GM10266 (cell line): Measurements from ENCODE around the gene PDK2.

Experiments used
- DNase-seq: peaks from one replicate; pipeline ENCODE4 v3.0.0; 2012; ENCODE audit errors: extremely low spot score
- TF ChIP-seq, protein P1 (sequence below): IDR thresholded peaks from 2 replicates; pipeline ENCODE4 v1.5.1; 2012; ENCODE audit warnings: mild to moderate bottlenecking, low read depth; ENCODE audit not compliant: control insufficient read depth, insufficient read depth; ENCODE audit errors: missing control alignments

The PDK2 gene

DNA sequence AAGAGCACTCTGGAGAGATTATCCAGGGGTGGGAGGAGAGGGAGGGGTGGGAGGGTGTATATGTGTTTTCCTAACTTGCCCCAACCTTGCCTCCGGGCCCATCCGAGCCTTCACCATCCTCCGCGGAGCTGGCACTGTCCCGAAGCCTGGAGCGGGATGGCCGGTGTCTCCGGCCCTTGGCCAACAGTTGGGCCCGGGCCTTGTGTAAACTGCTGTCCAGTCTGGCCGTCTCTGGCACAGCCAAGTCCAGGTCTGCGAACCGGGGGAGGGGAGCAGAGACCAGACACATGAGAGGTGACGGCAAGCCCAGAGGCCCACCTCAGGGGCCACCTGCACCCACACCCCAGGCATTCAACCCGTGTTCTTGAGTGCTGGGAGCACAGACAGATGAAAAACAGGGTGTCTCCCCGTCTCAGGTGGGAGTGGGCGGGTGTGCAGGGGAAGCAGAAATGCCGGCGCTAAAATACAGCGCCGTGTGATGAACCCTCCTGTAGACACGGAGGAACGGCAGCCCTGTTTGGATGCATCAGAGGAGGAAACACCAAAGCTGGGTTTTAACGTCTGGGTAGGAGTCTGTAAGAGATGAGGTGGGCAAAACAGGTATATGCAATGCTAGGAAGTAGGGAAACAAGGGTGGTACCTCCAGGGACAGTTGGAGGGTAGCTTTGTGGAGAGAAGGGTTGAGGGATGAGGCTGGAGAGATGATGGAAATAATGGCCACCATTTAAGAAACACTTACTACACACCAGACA is 23.1 kb downstream of the PDK2 start:
- TF ChIP-seq, protein P1, sequence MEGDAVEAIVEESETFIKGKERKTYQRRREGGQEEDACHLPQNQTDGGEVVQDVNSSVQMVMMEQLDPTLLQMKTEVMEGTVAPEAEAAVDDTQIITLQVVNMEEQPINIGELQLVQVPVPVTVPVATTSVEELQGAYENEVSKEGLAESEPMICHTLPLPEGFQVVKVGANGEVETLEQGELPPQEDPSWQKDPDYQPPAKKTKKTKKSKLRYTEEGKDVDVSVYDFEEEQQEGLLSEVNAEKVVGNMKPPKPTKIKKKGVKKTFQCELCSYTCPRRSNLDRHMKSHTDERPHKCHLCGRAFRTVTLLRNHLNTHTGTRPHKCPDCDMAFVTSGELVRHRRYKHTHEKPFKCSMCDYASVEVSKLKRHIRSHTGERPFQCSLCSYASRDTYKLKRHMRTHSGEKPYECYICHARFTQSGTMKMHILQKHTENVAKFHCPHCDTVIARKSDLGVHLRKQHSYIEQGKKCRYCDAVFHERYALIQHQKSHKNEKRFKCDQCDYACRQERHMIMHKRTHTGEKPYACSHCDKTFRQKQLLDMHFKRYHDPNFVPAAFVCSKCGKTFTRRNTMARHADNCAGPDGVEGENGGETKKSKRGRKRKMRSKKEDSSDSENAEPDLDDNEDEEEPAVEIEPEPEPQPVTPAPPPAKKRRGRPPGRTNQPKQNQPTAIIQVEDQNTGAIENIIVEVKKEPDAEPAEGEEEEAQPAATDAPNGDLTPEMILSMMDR, result no peak
- DNase-seq, result no peak

- TF ChIP-seq, protein P1, result no peak
These were observed 23.7 kb downstream of the PDK2 start for GRCh38 chr17:50118828-50119218.

GRCh38 chr17:50120475-50121253 is 25.5 kb downstream of the PDK2 start:
- TF ChIP-seq, protein P1, result no peak
- DNase-seq, result no peak

More at GRCh38 chr17:50118828-50119218, 23.7 kb downstream of the PDK2 start:
- no peak for DNase-seq

DNA sequence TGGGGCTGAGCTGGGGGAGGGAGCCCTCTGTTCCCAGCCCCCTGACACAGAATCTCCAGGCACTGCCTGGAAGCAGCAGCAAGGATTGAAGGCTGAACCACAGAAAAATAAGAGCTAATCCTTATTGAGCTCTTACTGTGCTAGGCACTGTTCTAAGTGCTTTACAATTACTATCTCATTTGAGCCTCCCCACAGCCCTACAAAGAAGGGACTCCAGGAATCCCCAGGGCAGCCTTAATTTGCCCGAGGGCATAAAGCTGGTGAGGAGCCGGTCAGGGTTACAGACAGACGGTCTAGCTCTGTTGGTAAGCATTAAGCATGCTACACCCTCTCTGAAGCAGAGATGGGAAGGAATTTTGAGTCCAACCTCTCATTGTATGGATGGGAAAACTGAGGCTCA is 27.8 kb downstream of the PDK2 start:
- TF ChIP-seq, protein P1, result no peak

DNA sequence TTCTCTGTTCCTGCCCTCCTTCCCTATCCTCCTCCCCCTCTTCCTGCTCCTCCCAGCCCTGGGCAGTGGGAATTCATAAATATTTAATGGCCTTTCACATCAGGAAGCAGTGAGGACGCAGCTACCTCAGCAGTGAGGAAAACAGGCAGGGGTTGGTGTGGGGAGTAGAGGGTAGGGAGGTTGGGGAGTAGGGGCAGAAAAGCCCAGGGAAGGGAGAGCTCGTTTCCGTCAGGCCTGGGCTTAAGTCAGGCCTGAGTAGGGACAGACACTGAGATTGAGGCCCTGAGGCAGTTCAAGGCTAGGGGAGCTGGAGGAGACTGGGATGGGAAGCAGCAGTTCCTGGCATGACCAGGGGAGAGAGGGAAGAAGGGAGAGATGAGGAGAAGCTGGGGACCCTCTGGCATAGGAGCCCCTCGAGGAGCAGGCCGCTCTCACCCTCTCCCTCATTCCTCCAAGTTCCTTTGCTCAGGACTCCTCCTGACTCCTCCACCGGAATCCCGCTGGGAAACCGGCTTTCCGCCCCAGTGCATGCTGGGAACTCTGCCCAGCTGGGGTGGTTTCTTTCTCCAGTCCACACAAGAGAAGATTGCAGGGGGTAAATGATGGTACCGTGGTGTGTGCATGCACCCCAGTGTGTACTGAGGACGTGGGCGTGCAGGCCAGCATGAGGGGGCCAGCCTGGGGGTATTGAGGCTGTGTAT is 28.6 kb downstream of the PDK2 start:
- DNase-seq, result no peak
- TF ChIP-seq, protein P1, result no peak

More for the DNA sequence above, 27.8 kb downstream of the PDK2 start:
- DNase-seq, result no peak

DNA sequence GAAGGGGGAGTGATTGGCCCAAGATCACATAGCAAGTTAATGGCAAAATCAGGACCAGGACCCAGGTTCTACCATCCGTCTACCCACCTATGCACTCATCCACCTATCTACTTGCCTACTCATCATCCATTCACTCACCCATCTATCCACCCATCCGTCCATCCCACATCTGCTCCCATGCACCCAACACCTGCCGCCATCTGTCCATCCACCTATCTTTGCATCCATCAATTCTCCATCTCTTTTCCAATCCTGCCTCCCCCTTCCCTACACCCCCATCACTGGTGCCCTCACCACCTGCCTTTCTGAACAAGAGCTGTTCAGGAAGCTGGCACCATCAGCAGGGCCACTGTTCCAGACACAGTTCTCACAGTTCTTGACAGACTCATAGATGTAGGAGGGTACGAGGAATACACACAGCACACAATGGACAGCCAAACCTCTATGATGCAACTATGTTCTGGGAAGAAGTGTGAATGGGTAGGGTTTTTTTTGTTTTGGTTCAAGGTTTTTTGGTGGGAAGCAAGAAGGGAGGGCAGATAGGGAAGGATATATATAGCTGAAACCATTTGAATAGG is 30.4 kb downstream of the PDK2 start:
- TF ChIP-seq, protein P1, result no peak
- DNase-seq, result no peak
